NCI-H526 (cell line): ENCODE measurements around the gene PLA2G5.
"Not testable (repeated sequence)": the region's sequence is repeated elsewhere in the genome, so short reads cannot be mapped to it uniquely, and the experiment has no call there.

Source experiments
- DNase-seq, 2 experiments: peaks; one replicate each; lab custom pipeline; 2025; lab: John Stamatoyannopoulos, UW

PLA2G5 gene

DNA sequence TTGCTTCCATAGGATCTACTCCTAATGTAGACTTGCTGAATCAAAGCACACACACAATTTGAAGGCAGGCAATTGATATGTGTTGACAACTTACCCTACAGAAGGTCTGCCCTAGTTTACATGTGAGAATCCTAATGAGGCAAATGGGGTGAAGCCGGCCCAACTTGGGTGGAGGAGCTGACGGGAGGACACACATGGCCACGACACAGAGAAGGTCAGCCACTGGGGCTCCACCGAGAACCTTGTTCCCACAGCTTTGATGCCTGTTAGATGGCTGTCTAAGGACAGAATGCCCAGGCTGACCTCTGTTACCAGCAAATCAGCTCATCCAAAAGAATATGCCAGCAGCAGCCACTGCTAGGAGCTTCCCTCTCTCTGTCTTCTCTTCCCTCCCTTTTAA is 50.8 kb downstream of the PLA2G5 start:
- no peak for DNase-seq

GRCh38 chr1:20123722-20124455 is 53.9 kb downstream of the PLA2G5 start:
- DNase-seq = no peak

GRCh38 chr1:20124456-20125057 is 54.6 kb downstream of the PLA2G5 start:
- DNase-seq = no peak

GRCh38 chr1:20125100-20125499 is 55.1 kb downstream of the PLA2G5 start:
- DNase-seq = no peak

GRCh38 chr1:20126041-20126805 is 56.2 kb downstream of the PLA2G5 start:
- no peak for DNase-seq

GRCh38 chr1:20126806-20127440 is 56.9 kb downstream of the PLA2G5 start:
- no peak for DNase-seq

DNA sequence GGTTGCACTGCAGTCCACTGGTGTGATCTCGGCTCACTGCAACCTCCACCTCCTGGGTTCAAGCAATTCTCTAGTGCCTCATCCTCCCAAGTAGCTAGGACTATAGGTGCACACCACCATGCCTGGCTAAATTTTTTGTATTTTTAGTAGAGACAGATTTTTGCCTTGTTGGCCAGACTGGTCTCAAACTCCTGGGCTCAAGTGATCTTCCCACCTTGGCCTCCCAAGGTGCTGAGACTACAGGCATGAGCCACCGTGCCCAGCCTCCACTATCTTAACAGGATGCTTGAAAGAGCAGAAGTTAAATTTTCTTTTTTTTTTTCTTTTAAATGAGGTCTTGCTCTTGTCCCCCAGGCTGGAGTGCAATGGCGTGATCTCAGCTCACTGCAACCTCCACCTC is 60.5 kb downstream of the PLA2G5 start:
- not testable (repeated sequence) for DNase-seq

GRCh38 chr1:20134995-20135394 is 65.0 kb downstream of the PLA2G5 start:
- no peak for DNase-seq

- no peak for DNase-seq
Observed at GRCh38 chr1:20136249-20136648, 66.3 kb downstream of the PLA2G5 start.

- no peak for DNase-seq
Observed at GRCh38 chr1:20137055-20137454, 67.1 kb downstream of the PLA2G5 start.

DNA sequence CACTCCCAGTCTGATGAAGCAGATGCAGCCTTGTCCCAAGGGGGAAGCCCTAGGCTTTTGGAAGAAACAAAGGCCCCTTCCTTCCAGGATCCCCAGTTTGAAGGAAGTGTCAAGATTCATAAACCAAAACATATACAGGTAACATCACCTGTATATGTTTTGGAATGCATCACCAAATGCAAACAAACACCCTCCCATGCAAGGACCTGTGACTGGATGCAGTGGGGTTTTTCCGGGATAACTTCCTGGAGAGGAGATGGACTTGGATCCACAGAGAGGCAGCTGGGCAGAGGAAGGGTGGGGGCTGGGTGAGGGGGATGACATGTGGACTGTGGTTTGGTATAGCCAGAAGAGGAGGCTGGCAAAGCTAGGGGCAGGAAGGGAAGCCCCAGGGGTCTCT is 67.6 kb downstream of the PLA2G5 start:
- no peak for DNase-seq

DNA sequence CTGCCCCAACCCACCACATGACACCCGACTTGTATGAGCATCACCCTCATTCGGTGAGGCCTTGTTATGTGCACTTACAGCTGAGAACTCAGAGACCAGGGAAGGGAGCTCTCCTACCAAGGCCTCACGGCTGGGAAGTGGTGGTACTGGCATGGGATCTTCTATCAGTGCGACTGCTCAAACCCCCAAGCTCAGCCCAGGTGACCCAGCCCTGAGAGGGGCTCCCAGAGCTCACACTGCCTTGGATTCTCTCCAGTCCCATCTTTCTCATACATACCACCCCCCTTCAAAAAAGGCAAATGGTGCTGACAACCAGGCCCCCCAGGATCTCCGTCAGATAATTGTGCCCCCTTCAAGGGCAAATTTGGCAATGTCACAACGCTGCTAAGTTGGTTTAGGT is 68.4 kb downstream of the PLA2G5 start:
- DNase-seq = no peak

DNA sequence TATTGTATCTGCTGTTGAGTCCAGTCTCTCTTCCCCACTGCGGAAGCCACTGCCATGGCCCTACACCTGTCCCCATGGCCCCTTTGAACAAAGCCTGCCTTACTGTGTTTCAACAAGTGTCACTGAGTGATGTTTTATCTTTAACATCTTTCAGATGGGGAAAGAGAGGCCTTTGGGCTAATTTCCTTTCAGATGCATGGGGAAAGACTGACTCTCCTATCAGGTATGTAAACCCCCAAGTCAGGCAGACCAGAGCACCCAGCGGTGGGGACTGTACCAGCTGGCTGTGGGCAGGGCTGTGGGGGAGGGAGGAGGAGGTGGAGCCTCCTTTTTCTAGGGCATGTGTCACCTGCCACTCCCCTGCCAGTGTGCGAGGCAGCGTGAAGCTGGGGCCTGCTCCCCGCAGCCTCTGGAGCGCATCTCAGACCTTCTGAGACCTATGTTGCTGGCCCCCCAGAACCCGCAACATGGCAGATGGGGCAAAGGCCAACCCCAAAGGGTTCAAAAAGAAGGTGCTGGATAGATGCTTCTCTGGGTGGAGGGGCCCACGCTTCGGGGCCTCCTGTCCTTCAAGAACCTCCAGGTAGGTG is 69.1 kb downstream of the PLA2G5 start, which contains the start of gene PLA2G2F:
PLA2G2F (plus strand) TSS at position 363 of the 590 bp plus-strand sequence; CDS start at position 468, 105 bp downstream.
- DNase-seq = no peak

- DNase-seq = no peak
Observed at GRCh38 chr1:20139776-20140612, 70.0 kb downstream of the PLA2G5 start.

GRCh38 chr1:20141001-20141400 is 71.0 kb downstream of the PLA2G5 start:
- no peak for DNase-seq

GRCh38 chr1:20141466-20141865 is 71.5 kb downstream of the PLA2G5 start:
- no peak for DNase-seq
